HG03575 (cell line): ENCODE results near the gene SNX15.
"Not testable (repeated sequence)": the region's sequence is repeated elsewhere in the genome, so short reads cannot be mapped to it uniquely, and the experiment has no call there.

Source experiments
- ATAC-seq: cut with Tn5 transposase; IDR thresholded peaks from one replicate; pipeline ENCODE4 v1.9.1; 2021; ENCODE audit not compliant: unreplicated experiment, insufficient number of reproducible peaks, low FRiP score; ENCODE audit errors: extremely low read depth

SNX15 gene

DNA sequence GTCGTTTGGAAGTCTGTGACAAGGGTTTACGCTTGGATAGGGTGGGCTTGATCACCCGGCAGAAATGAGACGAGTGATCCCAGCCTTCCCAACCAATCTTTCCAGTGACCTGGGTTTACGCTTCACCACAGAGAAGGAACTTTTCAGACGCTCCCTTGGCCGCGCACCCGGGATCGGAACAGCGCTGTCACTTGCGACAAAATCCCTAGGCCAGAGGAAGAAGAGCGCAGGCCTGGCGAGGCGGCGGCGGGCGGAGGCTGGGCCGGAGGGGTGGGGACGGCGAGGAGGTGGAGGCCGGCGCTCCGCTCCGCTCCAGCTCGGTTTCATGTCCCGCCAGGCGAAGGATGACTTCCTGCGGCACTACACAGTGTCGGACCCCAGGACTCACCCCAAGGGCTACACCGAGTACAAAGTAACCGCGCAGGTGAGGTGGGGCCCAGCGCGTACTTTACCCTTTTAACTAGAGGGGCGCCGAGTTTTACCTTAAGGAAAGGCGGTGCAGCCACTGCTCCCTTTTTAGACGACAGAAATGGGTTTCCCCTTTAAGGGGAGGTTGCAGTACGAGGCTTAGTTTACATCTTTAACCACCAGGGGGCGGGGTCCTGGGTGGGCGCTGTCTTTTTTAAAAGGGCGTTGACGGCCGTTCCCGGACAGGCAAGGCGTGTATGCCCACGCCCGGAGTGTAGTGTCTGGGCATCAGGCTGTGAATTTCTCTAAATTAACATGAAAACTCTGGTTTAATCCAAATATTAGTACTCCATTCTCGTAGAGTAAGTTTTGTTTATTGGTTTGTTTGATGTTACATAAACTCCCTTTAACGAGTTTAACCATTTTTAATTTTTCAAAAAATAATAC, at the start of gene SNX15:
Gene SNX15 (plus strand): TSS at position 227 of the 855 bp plus-strand sequence. CDS start 99 bp downstream, at position 326.
- peak; percentile 43 for ATAC-seq

GRCh38 chr11:64983339-64983738, 43.9 kb upstream of the SNX15 start:
- not testable (repeated sequence) for ATAC-seq

GRCh38 chr11:64987998-64988854, 39.0 kb upstream of the SNX15 start:
- ATAC-seq, result no peak

GRCh38 chr11:64989416-64989815, 37.8 kb upstream of the SNX15 start:
- ATAC-seq, result no peak

DNA sequence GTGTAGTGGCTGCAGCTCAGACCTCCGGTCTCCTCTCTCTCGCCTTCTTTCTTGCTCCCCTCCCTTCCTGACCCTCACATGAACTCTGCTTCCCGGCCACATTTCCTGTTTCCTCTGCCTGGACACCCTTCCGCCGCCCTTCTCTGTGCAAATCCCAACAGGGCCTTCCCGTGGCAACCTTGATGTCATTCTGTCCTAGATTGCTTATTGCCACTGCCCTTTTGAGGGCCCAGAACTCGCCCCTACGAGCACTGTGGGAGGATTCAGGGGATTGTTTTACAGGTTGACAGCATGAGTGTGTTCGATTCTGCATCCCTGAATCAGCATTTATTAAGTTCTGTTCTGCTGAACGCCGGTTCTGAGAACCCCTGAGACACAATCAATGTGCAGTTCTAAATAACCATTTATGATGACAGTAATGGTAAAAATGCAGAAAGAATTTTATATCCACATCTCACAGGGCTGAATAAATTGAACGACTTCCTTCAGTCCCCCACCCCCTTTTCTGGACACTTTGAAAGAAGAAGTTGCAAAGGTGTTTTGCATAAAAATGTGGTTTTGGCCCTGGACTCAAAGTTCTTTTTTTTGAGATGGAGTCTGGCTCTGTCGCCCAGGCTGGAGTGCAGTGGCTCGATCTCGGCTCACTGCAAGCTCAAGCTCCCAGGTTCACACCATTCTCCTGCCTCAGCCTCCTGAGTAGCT, 36.9 kb upstream of the SNX15 start:
- no peak for ATAC-seq

DNA sequence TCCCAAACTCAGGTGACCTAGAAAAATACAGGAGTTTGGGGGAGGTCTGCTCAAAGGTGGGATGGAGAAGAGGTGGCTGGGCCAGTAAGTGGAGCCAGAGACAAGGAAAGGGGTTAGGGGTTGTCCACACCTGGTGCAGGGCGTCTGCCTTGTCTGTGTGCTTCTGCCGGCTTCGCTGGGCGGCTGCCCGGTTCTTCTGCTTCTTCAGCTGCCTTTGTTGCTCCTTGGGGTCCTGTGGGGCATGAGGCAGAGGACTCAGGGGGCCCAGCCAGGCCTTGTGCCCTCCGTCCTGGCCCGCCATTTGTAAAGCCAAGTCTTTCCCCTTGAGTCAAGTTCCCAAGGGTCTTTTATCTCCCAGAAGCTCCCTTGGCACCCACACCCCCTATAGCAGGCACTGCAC, 32.9 kb upstream of the SNX15 start:
- ATAC-seq, result no peak

DNA sequence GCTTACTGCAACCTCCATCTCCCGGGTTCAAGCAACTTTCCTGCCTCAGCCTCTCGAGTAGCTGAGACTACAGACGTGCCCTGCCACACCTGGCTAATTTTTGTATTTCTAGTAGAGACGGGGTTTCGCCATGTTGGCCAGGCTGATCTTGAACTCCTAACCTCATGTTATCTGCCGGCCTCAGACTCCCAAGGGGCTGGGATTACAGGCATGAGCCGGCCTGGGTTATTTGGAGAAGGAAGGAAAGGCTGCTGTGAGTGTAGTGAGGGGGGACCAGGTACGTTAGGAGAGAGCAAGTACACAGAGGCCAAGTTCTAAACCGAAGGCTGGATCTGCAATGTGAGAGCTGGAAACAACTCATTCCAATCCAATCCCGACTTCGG, 30.9 kb upstream of the SNX15 start:
- no peak for ATAC-seq

GRCh38 chr11:64996710-64997380, 30.4 kb upstream of the SNX15 start, which contains the start of gene BATF2:
Gene BATF2 (minus strand): TSS chr11:64996971. CDS start chr11:64996914, 57 bp downstream.
- ATAC-seq, result no peak

DNA sequence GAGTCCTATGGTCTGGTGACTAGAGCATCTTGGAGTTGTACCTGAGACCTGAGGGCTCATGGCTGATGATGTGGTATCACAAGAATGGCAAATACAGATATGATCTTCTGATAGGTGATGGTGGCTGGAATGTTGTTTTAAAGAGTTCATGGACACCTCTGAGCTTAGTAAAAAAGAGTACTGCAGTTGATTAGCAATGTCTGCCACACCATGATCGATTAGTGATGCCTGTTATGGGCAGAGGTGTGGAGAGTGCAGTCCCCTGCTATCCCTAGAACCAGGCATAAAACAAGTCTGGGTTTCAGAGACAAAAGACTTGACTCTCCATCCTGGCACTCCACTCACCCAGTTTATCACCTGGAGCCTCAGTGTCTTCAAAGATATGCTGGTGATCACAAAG, 29.1 kb upstream of the SNX15 start:
- no peak for ATAC-seq

DNA sequence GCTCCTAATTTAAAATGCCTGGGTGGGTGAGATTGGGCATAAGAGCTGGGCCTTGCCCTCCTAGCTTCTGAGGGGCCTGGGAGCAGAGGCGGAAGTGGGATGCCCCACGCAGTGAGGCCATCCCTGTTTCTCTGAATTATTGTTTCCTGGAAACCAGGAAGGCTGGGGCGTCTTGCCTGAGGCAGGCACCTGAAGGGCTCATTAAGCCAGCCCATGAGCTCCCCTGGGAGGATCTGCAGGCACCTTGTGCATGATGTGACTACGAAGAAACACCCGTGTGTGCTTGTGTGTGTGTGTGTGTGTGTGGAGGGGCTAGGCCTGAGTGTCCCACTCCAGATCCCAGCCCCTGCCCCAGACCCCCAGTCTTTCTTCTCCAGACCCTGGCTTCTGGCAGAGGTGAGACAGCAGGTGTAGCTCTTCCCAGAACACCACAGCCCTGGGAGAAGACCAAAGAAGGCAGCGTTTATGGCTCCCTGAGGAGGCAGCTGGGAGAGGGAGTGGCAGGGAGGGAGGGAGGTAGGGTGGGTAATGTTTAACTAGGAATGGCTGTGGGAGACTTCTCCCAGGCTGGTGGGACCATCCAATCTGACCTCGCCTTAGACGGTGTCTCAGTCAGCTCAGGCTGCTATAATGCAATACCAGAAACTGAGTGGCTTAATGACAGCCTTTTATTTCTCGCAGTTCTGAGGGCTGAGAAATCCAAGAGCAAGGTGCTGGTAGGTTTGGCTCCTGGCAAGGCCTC, 28.4 kb upstream of the SNX15 start:
- ATAC-seq, result no peak

DNA sequence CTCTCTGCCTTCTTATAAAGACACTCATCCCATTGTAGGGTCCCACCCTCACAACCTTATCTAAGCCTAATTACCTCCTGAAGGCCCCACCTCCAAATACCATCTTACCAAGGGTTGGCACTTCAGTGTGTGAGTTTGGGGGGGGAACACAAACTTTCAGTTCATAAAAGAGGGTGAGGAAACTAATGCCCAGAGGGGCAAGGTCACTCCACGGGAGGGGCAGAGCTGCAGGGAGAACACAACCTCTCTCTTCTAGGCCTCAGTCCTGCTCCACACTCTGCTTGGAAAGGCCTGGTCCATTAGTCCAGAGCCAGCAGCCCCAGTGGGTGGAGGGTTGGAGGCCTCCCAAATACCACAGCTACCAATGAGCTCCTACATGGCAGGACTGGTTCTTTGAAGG, 27.8 kb upstream of the SNX15 start:
- ATAC-seq, result no peak

- no peak for ATAC-seq
These were observed 24.5 kb upstream of the SNX15 start for GRCh38 chr11:65002706-65003105.

DNA sequence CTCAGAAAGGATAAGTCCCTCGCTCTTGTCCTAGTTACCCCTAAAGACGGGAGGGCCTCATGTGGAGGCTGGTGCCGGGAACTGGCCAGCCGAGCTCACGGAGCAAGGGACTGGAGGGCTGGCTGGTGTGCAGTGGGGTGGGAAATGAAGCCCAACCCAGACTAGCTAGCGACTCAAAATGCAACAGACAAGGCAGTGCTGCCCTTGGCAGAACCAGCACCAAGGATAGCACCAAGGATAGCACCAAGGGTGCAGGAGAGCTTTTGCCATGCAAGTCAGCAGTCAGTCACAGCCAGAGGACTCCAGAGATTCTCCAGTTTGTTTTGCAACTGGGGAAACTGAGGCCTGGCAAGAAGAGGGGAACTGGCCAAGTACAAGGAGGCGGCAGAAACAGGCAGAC, 24.0 kb upstream of the SNX15 start:
- ATAC-seq, result no peak

DNA sequence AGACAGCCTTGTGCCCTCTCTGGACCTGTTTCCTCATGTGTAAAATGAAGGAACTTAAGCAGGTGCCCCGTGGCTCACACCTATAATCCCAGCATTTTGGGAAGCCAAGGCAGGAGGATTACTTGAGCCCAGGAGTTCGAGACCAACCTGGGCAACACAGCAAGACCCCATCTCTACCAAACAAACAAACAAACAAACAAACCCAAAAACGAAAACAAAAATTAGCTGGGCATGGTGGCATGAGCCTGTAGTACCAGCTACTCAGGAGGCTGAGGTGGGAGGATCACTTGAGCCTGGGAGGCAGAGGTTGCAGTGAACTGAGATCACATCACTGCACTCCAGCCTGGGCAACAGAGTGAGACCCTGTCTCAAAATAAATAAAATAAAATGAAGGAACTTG, 23.3 kb upstream of the SNX15 start:
- ATAC-seq, result not testable (repeated sequence)

- ATAC-seq, result no peak
These were observed 19.2 kb upstream of the SNX15 start for GRCh38 chr11:65008016-65008415.

DNA sequence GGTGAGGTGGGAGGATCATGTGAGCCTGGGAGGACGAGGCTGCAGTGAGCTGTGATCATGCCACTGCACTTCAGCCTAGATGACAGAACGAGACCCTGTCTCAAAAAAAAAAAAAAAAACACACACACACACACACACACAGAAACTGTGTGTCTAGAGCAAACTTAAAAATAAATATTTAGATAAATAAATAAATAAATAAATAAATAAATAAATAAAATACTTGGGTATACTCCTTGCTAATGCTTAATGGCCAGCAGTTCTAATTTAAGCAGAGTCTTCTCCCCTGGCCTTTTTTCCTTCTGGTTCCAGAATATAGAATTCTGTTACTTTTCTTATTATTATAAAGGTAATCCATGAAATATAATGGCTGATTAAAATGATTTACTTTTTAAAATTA, 18.4 kb upstream of the SNX15 start:
- no peak for ATAC-seq

DNA sequence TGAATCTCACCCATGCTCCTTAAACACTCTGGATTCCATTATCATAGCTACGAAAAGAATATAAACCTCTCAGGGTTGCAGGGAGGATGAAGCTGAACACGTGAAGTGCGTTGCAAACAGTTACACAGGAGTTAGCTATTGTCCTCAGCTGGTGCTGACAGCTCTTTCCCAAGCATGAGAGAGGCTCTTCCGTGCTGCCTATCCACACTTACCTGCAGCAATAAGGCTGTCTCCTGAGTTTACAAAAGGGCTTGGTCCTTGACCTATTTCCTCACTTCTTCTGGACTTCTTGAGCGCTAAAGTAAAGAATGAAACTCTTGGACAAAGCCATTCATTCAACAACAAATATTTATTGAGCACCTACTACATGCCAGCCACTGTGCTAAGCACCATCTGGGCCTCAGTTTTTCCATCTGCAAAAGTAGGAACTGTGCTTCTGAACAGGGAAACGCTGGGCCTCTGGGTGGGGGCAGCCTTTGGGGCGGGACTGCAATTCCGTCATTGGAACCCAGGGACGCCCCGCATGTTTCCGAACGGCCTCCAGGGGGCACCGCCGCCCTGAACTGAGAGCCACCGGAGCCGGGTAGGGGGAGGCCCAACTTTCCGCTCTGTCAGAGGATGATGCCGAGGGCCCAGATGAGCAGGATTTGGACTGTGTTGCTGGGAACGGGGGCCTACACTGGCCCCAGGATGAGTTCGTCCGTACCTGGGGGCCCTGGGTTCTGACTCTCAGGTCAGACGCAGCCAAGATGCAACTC, 13.9 kb upstream of the SNX15 start:
- ATAC-seq, result peak; percentile 50
